Suppressor macrophage (primary cell): ENCODE data around the gene CDC27.

ENCODE experiments used
- DNase-seq, 4 experiments: peaks; one replicate each; pipeline ENCODE4 v3.0.0-alpha.2; 2020 to 2022
- total RNA-seq, 17 experiments: gene quantifications; one replicate each; lab custom pipeline; 2026; ENCODE audit warnings: mixed read lengths in 6 of 17, inconsistent platforms in 3 of 17; lab: John Stamatoyannopoulos, UW

Gene CDC27, protein sequence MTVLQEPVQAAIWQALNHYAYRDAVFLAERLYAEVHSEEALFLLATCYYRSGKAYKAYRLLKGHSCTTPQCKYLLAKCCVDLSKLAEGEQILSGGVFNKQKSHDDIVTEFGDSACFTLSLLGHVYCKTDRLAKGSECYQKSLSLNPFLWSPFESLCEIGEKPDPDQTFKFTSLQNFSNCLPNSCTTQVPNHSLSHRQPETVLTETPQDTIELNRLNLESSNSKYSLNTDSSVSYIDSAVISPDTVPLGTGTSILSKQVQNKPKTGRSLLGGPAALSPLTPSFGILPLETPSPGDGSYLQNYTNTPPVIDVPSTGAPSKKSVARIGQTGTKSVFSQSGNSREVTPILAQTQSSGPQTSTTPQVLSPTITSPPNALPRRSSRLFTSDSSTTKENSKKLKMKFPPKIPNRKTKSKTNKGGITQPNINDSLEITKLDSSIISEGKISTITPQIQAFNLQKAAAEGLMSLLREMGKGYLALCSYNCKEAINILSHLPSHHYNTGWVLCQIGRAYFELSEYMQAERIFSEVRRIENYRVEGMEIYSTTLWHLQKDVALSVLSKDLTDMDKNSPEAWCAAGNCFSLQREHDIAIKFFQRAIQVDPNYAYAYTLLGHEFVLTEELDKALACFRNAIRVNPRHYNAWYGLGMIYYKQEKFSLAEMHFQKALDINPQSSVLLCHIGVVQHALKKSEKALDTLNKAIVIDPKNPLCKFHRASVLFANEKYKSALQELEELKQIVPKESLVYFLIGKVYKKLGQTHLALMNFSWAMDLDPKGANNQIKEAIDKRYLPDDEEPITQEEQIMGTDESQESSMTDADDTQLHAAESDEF
- total RNA-seq = 81.4 to 159 (median 113) reads per million in 17 experiments

DNA sequence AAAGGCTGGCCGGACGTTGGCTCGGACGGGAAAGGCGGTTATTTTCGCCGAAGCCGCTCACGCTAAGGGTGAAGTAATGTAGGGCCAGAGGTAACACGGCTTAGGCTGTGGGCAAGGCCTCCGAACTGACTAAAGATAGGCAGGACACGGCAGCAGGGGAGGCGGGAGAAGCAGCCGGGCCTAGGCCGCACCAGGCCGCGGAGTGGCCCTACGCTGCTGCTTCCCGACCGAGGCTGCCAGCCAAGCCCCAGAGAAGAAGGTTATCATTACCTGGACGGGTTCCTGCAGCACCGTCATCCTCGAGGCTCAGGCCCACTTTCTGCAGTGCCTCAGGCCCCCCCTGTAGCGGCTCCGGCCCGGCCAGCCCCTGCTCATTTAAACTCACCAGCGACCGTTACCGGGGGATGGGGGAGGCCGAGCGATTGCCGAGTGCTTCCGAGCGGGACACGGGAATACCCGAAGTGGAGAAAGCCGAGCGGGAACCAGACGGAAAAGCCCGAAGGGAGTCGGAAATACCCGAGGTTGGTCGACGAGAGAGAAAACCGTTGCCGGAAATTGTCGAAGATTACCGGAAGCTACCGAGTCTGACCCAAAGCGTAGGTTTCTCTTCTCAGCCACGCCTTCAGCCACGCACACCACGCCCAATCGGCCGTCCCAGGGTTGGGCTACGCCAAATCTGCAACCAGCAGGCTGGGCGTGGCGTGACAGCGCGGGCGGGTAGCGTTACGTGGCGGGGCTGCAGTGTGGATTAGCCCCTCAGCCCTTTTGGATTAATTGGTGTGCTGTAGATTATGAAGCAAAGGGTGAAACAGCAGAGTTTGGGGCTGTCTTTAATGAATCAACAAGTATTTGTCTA, at the start of gene CDC27:
TSS of gene CDC27 (minus strand) at position 420 of the 856 bp plus-strand sequence. CDS start at position 297, 123 bp downstream.
- DNase-seq = peak; percentile 99 to 100 (median 100)

DNA sequence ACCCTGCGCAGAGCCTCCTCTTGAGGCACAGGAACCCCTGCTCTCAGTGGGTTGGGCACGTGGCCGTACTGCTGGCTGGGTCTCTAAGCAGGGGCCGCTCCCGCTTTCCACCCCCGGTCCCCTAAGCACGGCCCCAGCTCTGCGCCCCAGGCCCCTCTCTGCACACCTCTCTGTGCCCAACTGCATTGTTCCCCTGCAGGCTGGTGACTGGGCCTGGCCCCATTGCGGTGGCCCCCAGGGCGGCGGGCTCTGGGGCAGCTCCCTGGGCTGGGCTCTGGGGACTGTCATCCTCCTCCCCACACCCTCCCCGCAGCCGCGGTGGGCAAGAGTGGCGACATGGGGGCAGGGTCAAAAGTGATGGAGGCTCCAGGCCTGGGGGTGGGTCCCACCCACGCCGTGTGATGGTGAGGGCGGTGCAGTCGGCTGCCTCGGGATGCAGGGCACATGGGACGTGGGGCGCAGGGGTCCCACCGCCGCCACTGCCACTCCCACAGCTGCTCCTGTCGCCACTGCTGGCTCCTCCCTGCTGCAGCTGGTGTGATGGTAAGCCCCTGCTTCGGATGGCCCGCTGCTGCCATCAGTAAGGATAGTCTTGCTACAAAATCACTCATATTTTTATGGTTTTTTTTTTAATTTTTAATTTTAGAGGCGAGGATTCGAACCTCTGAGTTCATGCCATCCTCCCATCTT, 49.4 kb upstream of the CDC27 start:
- no peak for DNase-seq

- DNase-seq = no peak
These were observed 48.7 kb upstream of the CDC27 start for GRCh38 chr17:47237841-47238240.

DNA sequence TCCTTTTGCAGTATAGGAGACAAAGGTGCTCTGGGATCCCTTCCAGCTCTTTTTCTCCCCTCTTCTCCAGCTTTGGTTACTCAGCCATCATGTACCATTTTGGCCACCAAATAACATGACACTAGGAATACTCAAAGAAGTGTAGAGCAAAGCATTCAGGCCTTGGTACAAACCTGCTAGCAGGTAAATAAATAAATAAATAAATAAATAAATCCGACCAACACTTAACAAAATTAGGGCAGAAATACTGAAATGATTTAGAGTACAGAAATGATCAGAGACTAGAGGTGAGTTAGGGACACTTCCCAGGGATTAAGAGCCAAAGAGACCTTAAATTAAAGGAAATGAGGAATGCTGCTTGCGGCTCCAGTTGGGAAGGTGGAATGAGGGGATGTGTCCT, 46.8 kb upstream of the CDC27 start:
- no peak for DNase-seq

- DNase-seq = no peak
These were observed 46.4 kb upstream of the CDC27 start for GRCh38 chr17:47235506-47235905.

DNA sequence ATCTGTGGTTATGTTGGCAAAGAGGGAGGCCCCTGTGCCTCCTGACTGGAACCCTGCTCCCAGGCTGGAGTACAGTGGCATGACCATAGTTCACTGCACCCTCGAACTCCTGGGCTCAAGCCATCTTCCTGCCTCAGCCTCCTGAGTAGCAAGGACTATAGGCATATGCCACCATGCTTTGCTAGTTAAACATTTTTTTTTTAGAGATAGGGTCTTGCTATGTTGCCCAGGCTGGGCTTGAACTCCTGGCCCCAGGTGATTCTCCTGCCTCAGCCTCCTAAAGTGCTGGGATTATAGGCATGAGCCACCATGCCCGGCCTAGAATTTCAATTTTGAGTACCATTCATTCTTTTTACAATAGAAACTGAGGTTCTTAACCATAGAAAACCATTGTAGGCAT, 43.4 kb upstream of the CDC27 start:
- no peak for DNase-seq

GRCh38 chr17:47231866-47232265, 42.8 kb upstream of the CDC27 start:
- DNase-seq = no peak

DNA sequence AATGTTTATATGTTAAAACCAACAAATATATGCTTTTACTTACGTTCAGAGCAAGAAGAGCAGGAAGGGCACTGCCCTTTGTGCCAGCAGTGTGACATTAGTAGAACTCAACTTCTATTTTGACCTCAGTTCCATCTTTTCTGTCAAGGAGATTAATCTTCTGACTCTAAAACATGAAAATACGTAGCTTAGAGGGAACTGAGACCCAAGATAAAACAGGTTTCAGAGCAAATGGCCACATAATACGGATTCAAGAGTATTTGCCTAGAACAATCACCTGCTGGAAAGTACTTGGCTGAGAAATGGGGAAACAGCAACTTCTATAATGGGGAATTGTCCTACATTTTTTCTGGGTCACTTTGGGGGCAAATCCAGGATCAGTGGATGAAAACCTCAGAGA, 42.2 kb upstream of the CDC27 start:
- DNase-seq = no peak

DNA sequence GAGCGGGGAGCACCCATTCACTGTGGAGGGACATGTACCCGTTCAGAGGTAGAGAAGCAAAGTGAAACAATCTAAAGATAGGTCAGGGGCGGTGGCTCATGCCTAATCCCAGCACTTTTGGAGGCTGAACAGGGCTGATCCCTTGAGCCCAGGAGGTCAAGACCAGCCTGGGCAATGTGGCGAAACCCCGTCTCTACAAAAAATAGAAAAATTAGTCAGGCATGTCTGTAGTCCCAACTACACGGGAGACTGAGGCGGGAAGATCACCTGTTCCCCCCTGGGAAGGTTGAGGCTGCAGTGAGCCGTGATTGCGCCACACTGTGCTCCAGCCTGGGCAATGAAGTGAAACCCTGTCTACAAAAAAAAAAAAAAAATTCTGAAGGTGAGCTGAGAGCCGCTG, 41.8 kb upstream of the CDC27 start:
- DNase-seq = no peak

DNA sequence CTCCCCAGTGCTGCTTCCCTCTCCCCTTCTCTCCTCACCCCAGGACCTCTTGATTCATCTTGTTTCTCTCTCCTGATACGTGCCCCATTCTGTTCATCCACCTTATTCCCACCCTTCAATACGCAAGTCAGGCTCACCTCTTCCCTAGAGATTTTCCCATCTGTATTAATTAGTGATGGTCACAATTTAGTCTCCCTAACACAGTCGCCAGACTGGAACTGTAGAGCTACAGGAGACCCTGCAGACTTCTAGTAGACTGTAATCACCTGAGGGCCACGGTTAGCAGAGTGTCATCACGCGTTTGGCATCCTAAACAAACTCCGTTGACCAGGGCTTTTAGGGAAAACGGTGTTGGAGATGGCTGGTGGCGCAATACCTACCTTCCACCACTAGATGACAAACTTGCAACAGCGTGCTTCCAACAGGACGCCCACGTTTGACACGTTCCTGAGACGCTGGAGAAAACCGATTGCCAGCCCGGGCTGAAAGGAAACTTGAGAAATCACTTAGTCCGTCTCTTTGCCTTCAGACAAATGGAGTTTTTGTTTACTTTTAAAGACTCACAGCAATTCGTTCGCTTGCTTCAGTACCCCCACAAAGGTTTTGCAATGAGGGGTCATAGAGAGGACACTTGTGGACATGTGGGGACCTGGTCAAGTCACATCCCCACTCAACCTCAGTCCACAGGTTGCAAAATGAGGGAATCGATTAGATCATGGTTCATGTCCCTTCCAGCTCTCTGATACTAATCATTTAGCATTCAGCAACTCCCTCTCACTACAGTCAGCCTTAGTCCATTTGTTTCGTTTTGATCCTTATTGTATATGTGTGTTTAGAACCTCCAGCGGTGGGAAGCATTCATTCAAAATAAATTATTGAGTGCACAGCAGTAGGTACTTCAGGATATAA, 40.7 kb upstream of the CDC27 start:
- DNase-seq = peak; percentile 91 to 96 (median 94)

- no peak for DNase-seq
These were observed 38.8 kb upstream of the CDC27 start for GRCh38 chr17:47227862-47228261.

DNA sequence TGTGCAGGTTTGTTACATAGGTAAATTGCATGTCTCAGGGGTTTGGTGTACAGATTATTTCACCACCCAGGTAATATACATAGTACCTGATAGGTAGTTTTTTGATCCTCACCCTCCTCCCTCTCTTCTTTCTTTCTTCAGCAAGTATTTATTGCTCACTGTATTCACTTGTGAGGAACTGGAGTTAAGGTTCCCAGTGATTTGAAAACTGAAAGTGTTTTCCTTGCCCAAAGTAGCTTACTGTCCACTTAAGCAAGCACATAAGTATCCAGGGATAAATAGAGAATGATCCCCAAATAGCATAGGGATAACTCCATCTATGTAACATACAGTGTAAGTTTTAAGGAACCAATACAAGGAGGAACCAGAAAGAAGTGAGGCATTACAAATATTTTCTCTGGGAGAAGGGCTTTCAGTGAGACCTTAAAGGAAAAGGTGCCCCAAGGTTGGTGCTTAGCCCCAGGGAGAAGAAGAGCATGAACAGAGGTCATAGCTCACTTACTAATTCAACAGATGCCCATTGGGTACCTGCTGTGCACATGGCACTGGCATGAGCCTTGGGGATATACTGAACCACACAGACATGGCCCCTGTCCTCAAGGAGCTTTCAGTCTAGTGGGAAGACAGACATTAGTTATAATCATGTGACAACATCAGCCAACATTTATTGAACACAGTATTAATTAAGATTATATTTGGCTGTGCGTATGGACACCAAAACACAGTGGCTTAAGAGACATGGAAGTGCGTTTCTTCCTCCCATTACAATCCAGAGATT, 37.0 kb upstream of the CDC27 start:
- DNase-seq = peak in 2 of 4 experiments; percentile 26 to 31

GRCh38 chr17:47225436-47225858, 36.4 kb upstream of the CDC27 start:
- DNase-seq = peak; percentile 76 to 89 (median 87)

GRCh38 chr17:47224966-47225365, 35.9 kb upstream of the CDC27 start:
- no peak for DNase-seq

DNA sequence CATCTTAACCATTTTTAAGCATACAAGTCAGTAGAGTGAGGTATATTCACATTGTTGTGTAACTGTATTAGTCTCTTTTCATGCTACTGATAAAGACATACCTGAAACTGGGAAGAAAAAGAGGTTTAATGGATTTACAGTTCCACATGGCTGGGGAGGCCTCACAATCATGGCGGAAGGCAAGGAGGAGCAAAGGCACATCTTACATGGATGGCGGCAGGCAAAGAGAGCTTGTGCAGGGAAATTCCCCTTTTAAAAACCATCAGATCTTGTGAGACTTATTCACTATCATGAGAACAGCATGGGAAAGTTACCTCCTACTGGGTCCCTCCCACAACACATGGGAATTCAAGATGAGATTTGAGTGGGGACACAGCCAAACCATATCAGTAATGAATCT, 35.0 kb upstream of the CDC27 start:
- DNase-seq = peak in 1 of 4 experiments; percentile 34

DNA sequence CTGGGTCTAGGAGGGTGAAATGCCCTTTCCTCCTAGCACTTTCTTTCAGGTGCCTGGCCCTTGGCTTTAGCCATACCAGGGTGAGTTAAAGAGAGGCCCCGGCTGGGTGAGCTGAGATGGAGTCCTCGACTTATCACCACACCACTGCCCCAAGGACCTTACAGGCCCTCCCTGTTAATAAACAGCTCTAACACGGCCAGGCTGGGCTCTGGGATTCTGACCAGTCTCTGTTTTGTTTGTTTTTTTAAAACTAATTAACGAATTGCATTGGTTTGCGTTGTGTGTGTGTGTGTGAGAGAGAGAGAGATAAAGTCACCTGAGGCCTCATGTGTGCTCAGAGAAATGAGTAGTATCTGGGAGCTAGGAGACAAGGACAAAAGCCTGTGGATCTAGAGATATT, 34.4 kb upstream of the CDC27 start:
- DNase-seq = no peak

GRCh38 chr17:47223007-47223406, 33.9 kb upstream of the CDC27 start:
- DNase-seq = peak in 3 of 4 experiments; percentile 26 to 46 (median 36)

DNA sequence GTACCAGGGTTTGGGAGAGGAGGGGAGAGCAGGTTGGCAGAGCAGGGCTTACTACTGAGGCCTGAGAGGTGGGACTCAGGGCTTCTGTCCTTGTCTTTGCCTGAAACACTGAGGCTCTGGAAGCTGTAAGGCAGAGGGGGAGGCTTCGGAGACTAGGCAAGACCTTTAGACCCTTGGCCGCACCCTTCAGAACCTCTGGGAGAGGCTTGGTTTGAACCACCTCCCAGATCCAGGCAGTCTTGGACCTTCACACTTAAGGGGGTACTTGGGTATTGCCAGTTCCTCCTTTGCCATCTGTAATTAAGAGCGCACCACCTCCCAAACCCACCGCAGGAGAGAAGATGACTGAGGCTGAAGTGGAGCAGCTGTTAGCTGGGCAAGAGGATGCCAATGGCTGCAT, 33.0 kb upstream of the CDC27 start:
- DNase-seq = no peak

DNA sequence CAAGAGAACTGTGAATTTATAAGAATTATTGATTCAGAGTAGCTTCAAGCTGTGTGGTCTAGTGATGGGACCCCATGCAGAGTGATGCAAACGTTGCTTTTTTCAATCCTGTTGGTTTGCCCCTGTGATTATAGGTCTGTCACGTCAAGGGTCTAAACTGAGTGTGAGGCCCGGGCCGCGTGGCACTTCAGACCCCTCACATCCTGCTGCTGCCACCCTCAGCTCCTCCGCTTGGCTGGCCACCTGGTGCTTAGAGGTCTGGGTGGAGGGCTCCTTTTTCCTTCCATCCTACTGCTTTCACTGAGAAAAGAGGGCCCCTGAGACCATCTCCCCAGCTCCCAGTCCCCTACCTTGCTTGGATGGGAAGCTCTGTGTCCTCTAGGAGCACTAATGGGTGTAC, 32.1 kb upstream of the CDC27 start:
- DNase-seq = no peak

DNA sequence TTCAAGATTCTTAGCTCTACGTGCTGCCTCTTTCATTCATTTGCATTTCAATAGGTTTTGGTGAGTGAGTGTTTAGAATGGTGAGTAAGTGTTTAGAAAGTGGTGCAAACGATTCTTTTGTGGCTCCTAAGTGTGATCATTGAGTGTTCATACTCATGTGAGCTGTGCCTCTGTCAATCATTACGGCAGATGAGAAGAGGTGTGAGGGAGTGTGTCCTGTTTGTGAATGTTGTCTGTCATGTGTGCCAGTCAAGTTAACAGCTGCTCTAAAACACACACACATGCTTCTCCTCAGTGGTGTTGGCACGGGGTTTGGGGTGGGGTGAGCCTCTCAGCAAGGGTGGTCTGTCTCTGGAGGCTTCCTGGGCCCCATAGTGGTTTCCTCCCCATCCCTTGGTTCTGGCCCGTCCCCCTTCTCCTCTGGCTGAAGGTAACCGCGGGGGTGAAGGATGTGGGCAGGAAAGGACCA, 31.5 kb upstream of the CDC27 start:
- no peak for DNase-seq
